ENCODE measurements around the gene MEOX2. TPM values are rescaled to one million over a fixed set of nuclear protein-coding genes. Genes with fewer than 3 reads are reported as not detected.

Gene MEOX2
- total and polyA plus RNA-seq, 10 of the 15 experiments (the other 5 are each of a cell fraction or from before 2014, with no cell fraction given): not detected

DNA sequence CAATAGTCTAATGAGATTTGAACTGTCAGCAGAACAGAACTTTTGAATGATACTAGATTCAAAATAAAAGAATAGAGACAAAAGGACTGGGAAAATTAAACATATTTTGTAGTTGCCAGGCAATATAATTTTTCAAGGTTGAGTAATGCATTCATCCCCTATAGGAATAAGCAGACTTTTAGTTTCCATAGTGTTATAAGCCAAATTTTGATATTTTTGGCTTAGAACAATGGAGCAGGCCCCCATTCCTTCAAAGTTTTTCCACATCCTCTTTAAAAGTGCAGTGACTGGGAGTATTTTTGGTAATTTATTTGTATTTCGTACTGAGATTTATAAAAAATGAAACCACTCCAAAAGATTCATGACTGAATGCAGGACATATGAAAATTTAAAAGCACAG is 24.0 kb downstream of the MEOX2 start (continued):
- no peak for TF ChIP-seq BRCA1 (IDR thresholded peaks at IDR 0.05; ENCODE audit: low read depth, low read length)
- no peak for TF ChIP-seq KAT2A (conservative IDR thresholded peaks at IDR 0.05; ENCODE audit: control insufficient read depth, low read depth, low read length)

- BruUV-seq (replicated peaks): no TSS peak
- in situ Hi-C loops (cut with MboI) (no loop called here), intact Hi-C loops (cut with micrococcal nuclease; ENCODE audit: unreplicated experiment) (no loop called here)
- FAIRE-seq (no peak), DNase-seq (ENCODE audit: low read depth, low spot score) (no peak), ATAC-seq (no peak)
- H3K9ac ChIP-seq (ENCODE audit: control insufficient read depth, insufficient read depth, low read length): no peak overlapping the region
- H3K27ac ChIP-seq (ENCODE audit: control insufficient read depth, insufficient read depth): no peak overlapping the region
- no peaks in the 10 kb centered on the region for H3K9me3 ChIP-seq (replicated peaks; ENCODE audit: control insufficient read depth, insufficient read depth, low read length)
- ChIA-PET CTCF (interaction anchor here (1.0 kb wide), 1 partner anchor 9 kb away, joined by 3 read pairs; no protein-coding TSS in a partner anchor), SMC1A (ENCODE audit: uncharacterized antibody, unreplicated experiment) (interaction anchor here (1.2 to 1.3 kb wide), 2 partner anchors 9 to 10 kb away, joined by 3 to 6 read pairs; no protein-coding TSS in a partner anchor), POLR2A (interaction anchor here (0.9 kb wide), 1 partner anchor 10 kb away, joined by 3 read pairs; no protein-coding TSS in a partner anchor), RAD21 (ENCODE audit: unreplicated experiment) (interaction anchor here (1.3 kb wide), 1 partner anchor 46 kb away, joined by 4 read pairs; no protein-coding TSS in a partner anchor)
- H3K4me1 ChIP-seq (ENCODE audit: control insufficient read depth, insufficient read depth, low read length): no peaks in the 10 kb centered on the region
- no peaks in the 10 kb centered on the region for H4K20me1 ChIP-seq (ENCODE audit: control insufficient read depth, insufficient read depth)
- H3K4me3 ChIP-seq: no peak overlapping the region
- H2AFZ ChIP-seq (ENCODE audit: control insufficient read depth, low read depth, low read length): no peak overlapping the region
- H3K36me3 ChIP-seq (ENCODE audit: control insufficient read depth in 2 of 2, insufficient read depth in 2 of 2, low read length in 1 of 2): no peaks in the 10 kb centered on the region
- no peak overlapping the region for H3K4me2 ChIP-seq (ENCODE audit: control insufficient read depth, insufficient read depth)
- no peaks in the 10 kb centered on the region for H3K27me3 ChIP-seq (replicated peaks in 1 of 2; ENCODE audit: control insufficient read depth in 2 of 2, insufficient read depth in 2 of 2, low read length in 1 of 2)
- no peaks in the 10 kb centered on the region for H3K79me2 ChIP-seq (ENCODE audit: control insufficient read depth, insufficient read depth, low read length)
- WGBS (ENCODE audit: insufficient coverage, insufficient replicate concordance, low lambda C conversion rate, missing lambda C conversion rate): 28% methylated on average over 3 of the region's 3 CpGs
- no peak for TF ChIP-seq CREM (IDR thresholded peaks at IDR 0.05; ENCODE audit: low read depth)
- no peak for TF ChIP-seq ZNF207 (IDR thresholded peaks at IDR 0.05; ENCODE audit: borderline replicate concordance)
- TF ChIP-seq ZNF217 (IDR thresholded peaks at IDR 0.05): no peak
- no peak for TF ChIP-seq ASH2L (IDR thresholded peaks at IDR 0.05; ENCODE audit: borderline replicate concordance, low read depth)
- TF ChIP-seq, protein P1, sequence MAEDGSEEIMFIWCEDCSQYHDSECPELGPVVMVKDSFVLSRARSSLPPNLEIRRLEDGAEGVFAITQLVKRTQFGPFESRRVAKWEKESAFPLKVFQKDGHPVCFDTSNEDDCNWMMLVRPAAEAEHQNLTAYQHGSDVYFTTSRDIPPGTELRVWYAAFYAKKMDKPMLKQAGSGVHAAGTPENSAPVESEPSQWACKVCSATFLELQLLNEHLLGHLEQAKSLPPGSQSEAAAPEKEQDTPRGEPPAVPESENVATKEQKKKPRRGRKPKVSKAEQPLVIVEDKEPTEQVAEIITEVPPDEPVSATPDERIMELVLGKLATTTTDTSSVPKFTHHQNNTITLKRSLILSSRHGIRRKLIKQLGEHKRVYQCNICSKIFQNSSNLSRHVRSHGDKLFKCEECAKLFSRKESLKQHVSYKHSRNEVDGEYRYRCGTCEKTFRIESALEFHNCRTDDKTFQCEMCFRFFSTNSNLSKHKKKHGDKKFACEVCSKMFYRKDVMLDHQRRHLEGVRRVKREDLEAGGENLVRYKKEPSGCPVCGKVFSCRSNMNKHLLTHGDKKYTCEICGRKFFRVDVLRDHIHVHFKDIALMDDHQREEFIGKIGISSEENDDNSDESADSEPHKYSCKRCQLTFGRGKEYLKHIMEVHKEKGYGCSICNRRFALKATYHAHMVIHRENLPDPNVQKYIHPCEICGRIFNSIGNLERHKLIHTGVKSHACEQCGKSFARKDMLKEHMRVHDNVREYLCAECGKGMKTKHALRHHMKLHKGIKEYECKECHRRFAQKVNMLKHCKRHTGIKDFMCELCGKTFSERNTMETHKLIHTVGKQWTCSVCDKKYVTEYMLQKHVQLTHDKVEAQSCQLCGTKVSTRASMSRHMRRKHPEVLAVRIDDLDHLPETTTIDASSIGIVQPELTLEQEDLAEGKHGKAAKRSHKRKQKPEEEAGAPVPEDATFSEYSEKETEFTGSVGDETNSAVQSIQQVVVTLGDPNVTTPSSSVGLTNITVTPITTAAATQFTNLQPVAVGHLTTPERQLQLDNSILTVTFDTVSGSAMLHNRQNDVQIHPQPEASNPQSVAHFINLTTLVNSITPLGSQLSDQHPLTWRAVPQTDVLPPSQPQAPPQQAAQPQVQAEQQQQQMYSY (CRISPR knock-in tag; IDR thresholded peaks at IDR 0.05): no peak
- TF ChIP-seq ATF7 (IDR thresholded peaks at IDR 0.05; ENCODE audit: low read depth): no peak
- TF ChIP-seq, protein P2, sequence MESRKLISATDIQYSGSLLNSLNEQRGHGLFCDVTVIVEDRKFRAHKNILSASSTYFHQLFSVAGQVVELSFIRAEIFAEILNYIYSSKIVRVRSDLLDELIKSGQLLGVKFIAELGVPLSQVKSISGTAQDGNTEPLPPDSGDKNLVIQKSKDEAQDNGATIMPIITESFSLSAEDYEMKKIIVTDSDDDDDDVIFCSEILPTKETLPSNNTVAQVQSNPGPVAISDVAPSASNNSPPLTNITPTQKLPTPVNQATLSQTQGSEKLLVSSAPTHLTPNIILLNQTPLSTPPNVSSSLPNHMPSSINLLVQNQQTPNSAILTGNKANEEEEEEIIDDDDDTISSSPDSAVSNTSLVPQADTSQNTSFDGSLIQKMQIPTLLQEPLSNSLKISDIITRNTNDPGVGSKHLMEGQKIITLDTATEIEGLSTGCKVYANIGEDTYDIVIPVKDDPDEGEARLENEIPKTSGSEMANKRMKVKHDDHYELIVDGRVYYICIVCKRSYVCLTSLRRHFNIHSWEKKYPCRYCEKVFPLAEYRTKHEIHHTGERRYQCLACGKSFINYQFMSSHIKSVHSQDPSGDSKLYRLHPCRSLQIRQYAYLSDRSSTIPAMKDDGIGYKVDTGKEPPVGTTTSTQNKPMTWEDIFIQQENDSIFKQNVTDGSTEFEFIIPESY (IDR thresholded peaks at IDR 0.05): no peak
- no peak for TF ChIP-seq HCFC1 (IDR thresholded peaks at IDR 0.05; ENCODE audit: low read length)
- no peak for TF ChIP-seq CUX1 (IDR thresholded peaks at IDR 0.05; ENCODE audit: insufficient replicate concordance, low read depth, low read length)
Observed at GRCh38 chr7:15658247-15658646, 28.2 kb downstream of the MEOX2 start.

Data from GM12878 (cell line).